GM21528 (cell line): ENCODE measurements around the gene NNAT.

ENCODE experiments used
- ATAC-seq: cut with Tn5 transposase; IDR thresholded peaks from one replicate; pipeline ENCODE4 v1.9.1; 2021; ENCODE audit warnings: mild to moderate bottlenecking, moderate library complexity; ENCODE audit not compliant: unreplicated experiment, low FRiP score

NNAT gene

DNA sequence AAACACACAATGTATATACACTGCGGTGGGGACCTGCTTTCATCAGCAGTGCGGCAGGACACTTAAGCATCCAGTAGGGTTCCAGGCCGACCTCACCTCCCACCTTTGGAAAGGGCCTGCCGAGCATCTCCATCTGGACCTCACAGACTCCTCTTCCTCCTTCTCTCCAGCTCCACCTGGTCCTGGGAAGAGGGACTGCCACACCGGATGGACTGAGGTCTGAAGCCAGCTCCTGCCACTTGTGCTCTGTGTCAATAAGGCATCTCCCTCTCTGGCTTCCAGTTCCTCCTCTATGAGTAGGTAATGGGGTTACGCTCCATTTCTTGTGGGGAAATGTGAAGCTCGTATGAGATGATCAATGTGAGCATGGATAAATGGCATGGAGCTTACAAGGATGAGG is 19.1 kb upstream of the NNAT start:
- no peak for ATAC-seq

DNA sequence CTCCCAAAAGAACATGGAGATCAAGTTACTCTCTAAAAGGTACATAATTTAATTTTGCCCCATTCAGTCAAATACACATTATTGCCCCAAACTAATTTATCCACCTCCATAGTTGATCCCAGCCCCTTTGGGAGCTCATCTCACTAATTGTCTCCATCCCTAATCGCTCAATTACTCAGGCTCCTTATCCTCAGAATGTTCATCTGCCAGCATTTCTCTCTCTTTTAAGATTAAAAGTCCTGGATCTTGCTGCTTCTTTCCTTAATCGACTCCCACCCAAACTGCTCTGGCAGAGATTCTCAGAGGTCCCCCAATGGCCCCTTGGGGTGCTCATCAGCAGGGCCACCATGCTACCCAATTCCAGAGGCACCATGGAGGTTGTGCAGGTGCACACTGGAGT is 18.4 kb upstream of the NNAT start:
- no peak for ATAC-seq

DNA sequence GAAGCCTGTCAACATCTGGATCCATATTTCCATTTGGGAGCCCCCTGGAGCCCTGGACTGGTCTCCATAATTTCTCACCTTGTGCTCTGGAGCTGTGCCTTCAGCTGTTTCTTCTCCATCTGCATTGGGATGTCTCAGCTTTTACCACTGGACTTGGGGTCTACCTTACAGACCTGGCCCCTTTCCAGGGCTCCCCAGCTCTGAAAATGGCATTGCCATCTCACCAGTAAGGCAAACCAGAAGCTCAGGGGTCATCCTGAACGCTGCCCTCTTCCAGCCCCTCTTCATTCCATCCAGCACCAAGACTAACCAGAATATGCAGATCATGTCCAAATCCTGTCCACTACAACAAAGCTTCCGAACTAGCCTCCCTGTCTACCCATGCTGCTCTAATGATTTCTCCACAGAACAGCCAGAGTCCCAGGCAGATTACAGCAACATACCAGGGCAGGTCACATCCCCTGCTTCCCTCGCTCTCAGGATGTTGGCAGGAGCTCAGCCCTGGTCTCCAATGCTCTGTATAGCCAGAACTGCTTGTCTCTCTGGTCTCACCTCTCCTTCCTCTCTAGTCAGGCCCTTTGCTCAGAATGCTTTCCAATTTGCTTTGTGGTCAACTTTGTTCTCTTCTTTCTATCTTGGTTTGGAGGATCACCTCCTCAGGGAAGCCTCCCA is 17.7 kb upstream of the NNAT start:
- no peak for ATAC-seq

DNA sequence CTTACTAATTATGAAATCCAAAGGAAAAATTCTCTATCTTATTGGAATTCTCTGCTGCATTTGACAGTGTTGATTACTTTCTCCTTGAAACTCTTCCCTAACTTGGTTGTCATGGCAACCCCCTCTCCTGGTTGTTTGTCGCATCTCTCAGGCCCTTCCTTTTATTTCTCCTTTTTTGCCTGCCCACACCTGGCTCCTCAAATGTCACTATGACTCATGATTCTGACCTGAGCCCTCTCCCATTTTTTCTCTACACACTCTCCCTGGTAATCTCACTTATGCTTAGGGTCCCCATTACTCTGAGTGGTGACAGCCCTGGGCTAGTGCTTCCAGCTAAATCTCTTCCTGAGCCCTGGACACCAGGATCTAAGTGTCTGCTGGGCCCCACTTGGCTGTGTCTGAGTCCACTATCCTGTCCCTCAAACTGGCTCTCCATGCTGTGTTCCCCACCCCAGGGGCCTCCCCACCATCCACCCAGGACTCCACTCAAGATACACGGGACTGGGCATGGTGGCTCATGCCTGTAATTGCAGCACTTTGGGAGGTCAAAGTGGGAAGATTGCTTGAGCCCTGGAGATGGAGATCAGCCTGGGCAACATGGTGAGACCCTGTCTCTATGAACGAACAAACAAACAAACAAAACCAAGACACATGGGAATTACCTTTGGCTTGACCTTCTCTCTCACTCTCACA is 16.5 kb upstream of the NNAT start:
- ATAC-seq: no peak

DNA sequence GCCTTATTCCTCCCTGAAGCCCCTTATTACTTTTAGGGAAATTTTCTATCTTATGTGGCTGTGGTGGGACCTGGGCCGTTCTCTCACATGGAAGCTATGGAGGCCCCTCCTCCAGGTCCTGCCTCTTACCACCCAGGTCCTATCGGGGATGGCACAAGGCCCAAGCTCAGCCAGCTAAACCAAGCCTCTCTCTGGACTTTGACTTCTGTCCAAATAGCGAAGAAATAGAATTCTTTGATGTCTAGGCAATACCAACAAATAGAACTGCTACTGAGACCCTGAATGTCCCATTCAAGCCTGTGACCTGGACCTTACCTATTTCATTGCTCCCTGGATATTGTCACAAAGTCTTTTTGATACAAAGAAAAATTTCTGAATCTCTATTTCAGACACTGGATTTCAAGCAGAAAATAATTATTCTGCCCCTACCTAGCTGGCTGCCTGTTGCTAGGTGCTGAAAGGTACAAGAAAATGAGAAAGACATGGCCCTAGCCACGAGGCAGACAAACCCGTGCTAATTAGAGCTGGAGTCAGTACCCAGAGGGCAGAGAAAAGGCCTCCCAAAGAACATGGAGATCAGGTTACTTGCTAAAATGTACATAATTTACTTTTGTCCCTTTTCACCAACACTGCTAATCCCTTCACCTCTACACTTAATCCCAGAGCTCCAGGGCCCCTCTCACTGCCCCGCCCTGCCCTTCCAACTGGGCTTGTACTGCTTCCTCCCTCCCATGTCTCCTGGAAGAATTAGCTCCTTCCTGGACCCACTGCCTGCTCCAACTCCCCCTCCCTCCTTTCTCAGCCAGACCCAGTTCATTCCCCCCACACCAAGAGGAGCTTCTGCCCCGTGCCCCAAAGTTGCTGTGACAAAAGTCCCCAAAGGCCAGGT is 15.5 kb upstream of the NNAT start:
- ATAC-seq: no peak

DNA sequence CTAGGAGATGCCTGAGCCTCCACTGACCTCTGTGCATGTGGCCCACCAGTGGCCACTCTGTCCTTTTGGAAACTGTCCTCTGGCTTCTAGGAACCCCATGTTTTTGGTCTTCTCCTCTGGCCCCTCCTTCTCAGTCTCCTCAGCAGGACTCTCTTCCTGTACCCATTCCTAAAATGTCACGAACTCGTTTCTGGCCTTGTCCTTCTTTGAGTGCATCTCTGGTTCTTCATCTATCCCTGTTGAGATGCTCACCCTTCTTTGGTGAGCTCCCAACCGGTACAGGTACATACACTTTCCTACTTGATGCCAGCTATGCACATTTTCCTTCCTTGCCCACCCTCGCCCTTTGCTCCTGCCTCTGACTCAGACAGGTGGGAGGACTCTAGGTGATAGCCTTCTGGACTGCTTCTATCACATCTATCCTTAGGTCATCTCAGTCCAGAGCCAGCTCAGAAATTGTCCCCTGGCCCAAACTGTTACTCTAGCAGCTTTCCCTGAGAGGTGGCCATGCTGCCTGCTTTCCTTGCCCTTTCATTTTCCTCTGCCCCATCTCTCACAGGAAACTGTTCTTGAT is 14.8 kb upstream of the NNAT start:
- no peak for ATAC-seq

DNA sequence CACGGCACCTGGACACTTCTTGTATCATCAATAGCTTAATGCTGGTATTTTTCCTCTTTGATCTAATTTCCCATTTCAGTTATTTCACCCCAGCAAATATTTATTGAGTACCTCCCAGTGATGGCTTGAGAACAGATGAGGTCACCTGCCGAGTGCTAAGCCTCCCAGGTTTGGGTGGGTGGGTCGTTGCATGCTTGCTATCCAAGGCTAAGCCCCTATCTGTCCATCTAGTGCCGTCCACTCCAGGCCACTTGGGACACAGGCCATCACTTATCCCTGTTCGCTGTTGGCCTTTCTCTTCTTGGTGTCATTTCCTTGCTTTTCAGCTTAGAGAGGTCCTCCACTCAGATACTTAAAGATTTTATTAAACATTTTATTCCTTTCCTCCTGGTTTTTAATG is 10.8 kb upstream of the NNAT start:
- no peak for ATAC-seq

DNA sequence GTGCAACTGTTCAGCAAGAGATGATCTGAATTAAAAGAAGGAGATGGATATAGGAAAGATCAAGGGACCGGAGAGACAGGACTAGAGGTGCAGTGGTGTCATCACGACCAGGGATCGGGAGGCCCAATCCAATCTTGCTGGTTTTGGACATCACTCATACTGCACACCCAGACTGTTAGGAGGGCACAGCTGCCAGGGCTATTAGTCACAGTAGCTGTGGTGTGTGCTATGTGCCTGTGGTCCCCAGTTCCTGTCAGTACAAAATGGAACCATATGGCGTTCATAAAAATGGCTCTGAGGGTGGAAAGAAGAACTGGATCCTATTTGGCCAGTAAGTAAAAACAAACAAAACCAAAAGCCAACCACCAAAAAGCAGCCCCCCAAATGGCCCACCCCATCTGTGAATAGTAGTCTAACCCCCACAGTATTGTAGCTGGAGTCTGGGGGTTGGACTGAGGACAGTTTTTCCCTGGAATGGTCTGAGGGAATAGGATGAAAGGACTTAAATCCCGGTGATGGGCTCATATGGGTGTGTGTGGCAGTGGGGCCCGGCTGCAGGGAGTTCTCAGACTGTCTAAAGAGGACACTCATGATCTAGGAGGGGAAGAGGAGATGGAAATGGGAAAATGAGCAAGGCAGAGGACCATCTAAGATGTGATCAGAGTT is 9.3 kb upstream of the NNAT start:
- no peak for ATAC-seq

DNA sequence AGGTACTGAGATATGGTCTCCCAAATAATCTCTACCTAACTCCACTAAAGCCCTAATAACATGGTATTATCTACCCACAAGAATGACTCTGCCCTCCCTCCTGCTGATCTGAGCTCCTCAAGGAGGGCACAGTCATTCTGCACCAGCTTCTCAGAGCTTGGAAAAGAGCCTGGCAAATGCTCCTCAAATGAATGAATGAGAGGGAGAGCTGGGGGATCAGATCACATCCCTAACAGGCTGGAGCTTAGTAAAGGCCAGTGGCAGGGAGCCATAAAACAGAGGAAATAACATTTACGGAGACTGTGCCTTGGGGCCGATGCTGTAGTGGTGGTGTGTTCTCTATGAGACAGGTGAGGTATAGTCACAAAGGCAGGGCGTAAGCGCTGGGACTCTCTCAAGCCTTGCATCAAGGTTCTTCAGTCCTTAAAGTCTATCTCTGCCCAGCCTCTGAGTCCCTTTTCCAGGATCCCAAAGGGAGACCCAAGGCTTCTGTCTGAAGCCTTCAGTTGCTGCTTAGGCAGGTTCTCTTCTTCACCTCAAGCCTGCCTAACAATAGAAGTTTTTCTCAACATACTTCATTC is 7.2 kb upstream of the NNAT start:
- ATAC-seq: no peak

DNA sequence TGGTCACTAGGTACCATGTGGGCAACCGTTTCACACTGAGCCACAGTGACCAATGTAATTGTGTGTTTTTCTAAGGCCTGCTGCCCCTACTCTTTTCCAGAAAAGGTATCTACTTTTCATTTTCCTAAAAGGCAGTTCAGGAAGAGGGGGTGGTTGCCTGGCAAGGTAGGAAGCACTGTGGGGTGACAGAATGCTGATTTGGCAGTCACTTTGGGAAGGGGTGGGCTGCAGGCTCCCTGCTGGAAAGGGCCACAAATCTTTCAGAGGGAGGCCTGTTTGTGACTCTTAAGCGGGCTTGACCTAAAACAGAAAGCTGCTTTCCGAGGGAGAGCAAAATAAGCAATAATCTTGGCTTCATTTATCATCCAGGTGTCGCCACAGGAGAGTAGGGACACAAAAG is 5.2 kb upstream of the NNAT start:
- no peak for ATAC-seq

DNA sequence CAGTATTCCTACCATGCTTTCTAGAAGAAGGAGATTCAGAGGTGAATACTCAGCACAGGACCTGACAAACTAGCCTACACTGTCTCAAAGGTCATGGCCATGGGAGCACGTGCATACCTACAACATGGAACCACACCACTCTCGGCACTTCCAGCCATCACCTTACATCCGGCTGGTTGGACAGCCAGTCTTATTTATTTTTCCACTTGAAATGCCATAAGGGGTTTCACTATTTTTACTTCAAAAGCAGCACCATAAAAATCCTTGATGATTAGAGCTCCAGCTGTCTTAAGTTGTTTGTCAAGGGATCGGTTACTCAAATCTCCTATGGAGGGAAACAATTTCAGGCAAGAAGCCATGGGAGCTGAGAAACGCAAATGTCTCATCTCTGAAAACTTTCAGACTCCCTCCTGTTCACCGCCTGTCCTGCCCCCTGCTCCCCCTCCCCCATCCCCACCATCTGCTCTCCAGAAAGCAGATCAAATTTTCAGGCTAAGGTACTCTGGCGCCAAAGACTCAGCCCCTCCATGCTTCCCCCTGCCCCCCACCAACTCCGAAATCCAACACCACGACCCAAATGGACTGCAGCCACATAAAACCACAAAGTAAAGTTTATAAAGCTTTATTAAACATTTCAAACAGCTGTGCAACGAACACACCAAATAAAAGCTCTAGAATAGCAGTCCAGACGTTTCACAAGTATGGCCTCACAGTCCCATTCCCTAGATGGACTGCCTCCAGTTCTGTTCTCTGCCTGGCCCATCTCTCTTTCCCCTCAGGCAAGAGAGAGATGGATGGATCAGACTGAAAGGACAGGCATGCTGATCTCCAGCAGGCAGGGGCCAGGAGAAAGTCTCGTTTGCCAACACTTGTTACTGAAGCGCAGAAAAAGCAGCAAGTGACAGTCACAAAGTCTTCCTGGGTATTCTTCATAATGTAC is 4.0 kb upstream of the NNAT start:
- ATAC-seq: no peak

DNA sequence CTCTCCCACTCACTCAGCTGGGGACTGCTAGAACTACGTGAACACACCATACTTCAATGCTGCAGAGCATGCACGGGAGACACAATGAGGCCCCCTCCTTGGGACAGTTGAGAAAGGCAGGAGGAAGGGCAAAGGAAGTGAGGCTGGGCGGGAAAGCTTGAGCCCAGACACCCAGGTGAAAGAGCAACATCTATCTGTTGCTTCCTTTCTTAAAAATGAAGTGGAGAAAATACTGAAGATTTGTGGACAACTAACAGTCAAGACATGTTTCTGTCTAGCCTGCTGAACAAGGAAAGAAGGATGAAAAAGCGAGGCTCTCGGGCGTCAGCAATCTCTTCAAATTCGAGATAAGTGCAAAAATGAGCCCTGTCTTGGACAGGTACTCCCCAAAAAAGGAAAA is 3.0 kb upstream of the NNAT start:
- ATAC-seq: no peak

DNA sequence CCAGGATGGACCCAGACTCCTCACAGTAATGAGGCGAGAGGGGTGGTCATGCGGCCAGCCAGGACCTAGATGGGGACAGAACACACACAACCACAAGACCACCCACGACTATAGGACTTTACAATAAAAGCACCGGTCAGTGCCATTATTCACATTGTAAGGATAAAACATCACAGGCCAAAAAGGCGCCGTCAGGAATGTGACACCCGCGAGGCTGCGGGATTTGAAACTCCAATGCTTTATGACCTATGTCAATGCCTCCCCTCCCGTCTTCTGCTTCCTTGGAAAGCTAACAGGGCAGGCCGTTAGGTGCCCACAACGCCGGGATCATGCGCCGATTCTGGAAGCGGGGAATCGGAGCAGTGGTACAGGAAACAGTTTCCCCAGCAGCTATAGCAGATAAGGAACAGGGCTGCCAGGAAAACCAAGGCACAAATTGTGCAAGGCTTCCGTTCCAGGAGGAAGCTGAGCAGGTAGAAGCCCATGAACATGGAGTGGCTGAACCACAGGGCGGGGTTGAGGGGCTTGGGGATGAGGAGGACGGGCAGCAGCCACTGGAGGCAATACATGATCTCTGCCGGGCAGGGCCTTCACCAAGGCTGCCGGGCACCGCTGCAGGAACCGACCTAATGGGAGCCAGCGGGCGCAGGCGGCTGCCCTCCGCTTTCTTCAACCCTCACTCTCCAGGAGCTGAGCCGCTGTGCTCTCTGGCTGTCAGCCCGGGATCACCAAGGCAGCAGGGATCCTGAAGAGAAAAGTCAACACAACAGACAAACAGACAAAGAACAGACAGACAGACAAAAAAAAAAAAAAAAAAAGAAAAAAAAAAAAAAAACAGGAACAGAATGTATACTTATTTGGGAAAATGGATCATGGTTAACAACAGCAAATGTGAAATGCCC is 2.2 kb upstream of the NNAT start:
- no peak for ATAC-seq

DNA sequence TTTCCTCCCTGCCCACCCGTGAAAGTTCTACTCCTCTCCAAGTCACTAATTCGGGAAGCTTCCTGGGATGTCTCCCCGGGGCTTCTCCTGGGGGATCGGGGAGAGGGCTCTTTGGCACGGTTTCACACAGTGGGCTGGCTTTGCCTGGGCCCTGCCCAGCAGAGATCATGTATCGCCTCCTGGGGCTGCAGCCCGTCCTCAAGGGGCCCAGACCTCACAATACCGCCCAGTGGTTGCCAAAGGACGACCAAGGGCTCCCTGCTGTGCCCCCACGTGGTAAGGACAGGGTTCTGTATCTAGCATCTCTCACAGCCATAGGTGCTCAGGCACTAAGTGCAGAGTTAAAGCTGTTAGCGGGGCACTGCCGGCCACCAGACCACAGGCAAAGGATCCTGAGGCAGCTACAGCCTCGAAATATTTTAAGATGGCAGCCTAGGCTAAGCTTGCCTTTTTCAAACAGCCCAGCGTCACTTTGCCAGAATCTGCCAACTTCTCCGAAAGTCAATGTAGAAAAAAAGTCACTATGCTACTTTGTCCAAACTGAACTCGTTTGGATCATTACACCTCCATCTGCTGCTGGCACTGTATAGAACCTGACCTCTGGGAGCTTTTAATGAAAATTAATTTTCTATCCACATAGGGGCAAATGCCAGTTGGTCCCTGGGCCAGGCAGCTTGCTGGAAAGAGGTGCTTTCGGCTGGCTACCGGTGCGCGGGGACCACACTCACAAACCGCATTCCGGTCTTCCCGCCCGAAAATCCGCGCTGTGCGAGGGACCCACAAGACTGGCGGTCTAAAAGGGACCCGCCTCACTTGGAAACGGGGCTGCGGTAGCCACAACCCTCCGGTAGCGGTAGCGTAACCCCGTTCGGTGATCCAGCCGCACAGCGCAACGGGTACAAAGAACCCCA is 1.3 kb upstream of the NNAT start:
- no peak for ATAC-seq

DNA sequence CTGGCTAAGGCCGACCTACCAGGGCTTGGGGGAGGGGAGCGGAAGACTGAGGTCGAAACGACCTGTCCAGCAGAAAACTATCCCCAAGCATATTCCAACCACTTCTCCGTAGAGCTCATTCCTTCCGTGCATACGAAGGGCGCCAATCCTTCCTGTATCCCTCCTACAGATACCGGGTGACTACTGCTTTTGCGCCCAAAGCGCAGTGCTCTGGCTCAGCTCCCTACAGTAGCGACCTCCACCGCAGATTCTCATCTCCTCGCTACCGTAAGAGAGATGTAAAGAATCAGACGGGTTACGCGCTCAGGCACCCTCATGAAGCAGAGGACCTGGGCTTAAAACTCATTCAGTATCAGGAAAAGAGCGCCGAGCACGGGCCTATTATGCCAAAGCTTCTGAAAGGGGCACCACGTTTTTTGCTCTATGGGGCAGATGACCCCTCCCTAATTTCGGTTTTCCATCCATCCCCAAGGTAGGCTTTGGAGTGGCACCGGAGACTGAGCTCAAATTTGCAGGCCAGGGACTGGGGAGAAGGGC is 563 bp upstream of the NNAT start:
- no peak for ATAC-seq

DNA sequence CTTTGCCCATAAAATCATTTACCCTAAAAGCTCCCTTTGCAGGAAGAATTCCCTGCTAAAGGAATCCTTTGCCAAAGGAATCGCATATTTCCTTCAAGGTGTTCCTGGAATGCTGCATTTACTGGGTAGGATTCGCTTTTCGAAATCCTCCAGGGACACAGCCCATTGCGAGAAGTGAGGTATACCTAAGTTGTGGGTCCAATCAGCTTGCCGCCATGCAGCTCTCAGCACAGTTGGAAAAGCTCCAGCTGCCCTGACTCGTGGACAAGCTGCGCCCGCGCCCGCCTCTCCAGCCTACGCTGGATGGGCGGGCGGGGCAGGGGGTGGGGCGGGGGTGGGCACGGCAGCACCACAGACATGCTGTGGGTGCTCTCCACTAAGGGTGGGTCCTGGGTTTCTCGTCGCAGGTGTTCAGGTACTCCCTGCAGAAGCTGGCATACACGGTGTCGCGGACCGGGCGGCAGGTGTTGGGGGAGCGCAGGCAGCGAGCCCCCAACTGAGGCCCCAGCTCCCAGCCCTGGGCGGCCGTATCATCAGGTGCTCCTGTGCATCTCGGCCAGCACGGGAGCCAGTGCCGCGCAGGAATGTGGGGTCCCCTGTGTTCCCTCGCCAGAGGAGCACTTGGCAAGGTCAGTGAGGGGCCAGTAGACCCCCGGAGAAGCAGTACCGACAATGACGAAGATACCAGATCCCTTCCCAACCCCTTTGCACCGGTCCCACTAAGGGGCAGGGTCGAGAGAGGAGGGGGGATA is 1.4 kb downstream of the NNAT start:
- no peak for ATAC-seq
